Effector memory CD4-positive, alpha-beta T cell (primary cell): Measurements from ENCODE around the gene ATP13A1.

ENCODE experiments used
- DNase-seq, 3 donors: peaks; one replicate each; pipeline ENCODE4 v3.0.0-alpha.2; 2020
- H3K27ac ChIP-seq: 2 replicates; pipeline ENCODE4 v1.7.0; 2013; ENCODE audit warnings: mild to moderate bottlenecking, low read length, moderate library complexity; ENCODE audit not compliant: insufficient read depth, poor library complexity, severe bottlenecking
- H3K27me3 ChIP-seq: replicated peaks from 2 replicates; pipeline ENCODE4 v1.7.0; 2013; ENCODE audit warnings: mild to moderate bottlenecking, low read length; ENCODE audit not compliant: insufficient read depth, control insufficient read depth, poor library complexity, severe bottlenecking
- H3K36me3 ChIP-seq: 2 replicates; pipeline ENCODE4 v1.7.0; 2013; ENCODE audit warnings: mild to moderate bottlenecking, low read length, moderate library complexity; ENCODE audit not compliant: control insufficient read depth, insufficient read depth
- H3K4me1 ChIP-seq: 2 replicates; pipeline ENCODE4 v1.7.0; 2013; ENCODE audit warnings: low read length, mild to moderate bottlenecking; ENCODE audit not compliant: control insufficient read depth, insufficient read depth, poor library complexity, severe bottlenecking
- H3K4me3 ChIP-seq: 2 replicates; pipeline ENCODE4 v1.7.0; 2013; ENCODE audit warnings: low read length, low read depth, mild to moderate bottlenecking; ENCODE audit not compliant: insufficient read depth, poor library complexity, severe bottlenecking
- H3K9me3 ChIP-seq: 2 replicates; pipeline ENCODE4 v1.7.0; 2013; ENCODE audit warnings: mild to moderate bottlenecking, low read length, moderate library complexity; ENCODE audit not compliant: control insufficient read depth

The ATP13A1 gene

GRCh38 chr19:19633711-19634515 is 29.6 kb downstream of the ATP13A1 start:
- H3K27ac ChIP-seq = no peak overlapping the region
- H3K4me1 ChIP-seq = peaks cover 9% of the 10 kb centered on the region
- H3K27me3 ChIP-seq = no peaks in the 10 kb centered on the region
- no peak for DNase-seq
- H3K4me3 ChIP-seq = no peak overlapping the region
- no peaks in the 10 kb centered on the region for H3K9me3 ChIP-seq
- H3K36me3 ChIP-seq = peaks cover 63% of the 10 kb centered on the region

DNA sequence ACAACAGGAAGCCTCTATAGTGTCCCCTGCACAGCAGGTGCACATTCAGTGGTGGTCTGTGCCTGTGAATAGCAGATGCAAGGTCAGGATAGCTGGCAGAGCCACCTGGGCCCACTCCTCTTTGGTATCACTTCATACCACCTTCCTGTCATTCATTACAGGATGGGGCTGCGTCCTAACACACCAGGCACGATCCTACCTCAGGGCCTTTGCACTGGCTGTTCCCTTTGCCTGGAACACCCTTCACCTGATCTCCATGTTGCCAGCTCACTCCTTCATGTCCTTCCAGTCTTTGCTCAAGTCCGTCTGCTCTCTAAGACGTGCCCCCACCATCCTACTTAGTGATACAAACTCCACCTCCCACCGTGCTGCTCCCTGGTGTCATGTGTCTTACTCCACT is 30.8 kb downstream of the ATP13A1 start:
- Histone ChIP-seq H3K36me3 (peaks cover 54% of the 10 kb centered on the region), H3K4me1 (peaks cover 13% of the 10 kb centered on the region), H3K4me3 (no peak overlapping the region), H3K27ac (no peak overlapping the region), H3K27me3 (no peaks in the 10 kb centered on the region), H3K9me3 (no peaks in the 10 kb centered on the region)
- DNase-seq = no peak

DNA sequence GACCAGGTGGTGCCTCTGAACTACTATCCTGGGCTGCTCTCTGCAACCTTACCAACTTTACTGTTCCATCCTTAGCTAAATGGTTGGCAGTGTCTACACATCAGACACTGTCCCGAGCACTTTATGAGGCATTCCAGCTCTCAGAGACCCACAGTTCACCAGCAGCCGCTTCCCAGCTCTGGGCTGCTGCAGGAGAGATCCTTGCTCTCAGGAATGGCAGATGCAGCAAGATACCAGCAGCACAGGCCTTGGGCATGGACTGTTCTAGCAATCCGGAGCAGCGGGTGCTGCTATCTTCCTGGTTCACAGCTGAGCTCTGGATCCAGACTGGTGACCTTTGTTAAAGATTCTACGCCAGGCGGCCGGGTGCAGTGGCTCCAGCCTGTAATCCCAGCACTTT is 32.1 kb downstream of the ATP13A1 start:
- peaks cover 26% of the 10 kb centered on the region for H3K4me1 ChIP-seq
- H3K9me3 ChIP-seq = no peaks in the 10 kb centered on the region
- H3K36me3 ChIP-seq = peaks cover 42% of the 10 kb centered on the region
- no peak overlapping the region for H3K27ac ChIP-seq
- H3K4me3 ChIP-seq = no peak overlapping the region
- no peaks in the 10 kb centered on the region for H3K27me3 ChIP-seq
- no peak for DNase-seq

DNA sequence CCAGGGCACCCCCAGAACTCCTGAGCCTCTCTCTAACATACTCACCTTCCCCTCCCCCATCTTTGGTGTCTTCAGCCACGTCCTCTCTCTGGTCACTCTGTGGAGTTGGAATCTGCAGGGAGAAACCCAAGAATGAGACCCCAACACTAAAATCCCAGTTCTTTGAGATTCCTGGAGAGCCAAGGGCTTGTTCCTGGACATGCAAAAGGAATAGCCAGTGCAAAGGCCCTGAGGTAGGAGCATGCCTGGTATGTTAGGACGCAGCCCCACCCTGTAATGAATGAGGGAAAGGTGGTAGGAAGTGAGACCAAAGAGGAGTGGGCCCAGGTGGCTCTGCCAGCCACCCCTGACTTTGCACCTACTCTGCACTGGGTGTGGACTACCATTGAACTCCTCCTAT is 33.0 kb downstream of the ATP13A1 start:
- DNase-seq = no peak
- Histone ChIP-seq H3K27ac (no peak overlapping the region), H3K9me3 (no peaks in the 10 kb centered on the region), H3K36me3 (peaks cover 38% of the 10 kb centered on the region), H3K4me1 (peaks cover 30% of the 10 kb centered on the region), H3K4me3 (no peak overlapping the region), H3K27me3 (no peaks in the 10 kb centered on the region)

- DNase-seq = no peak
- no peak overlapping the region for H3K4me3 ChIP-seq
- H3K27me3 ChIP-seq = no peaks in the 10 kb centered on the region
- peaks cover 34% of the 10 kb centered on the region for H3K36me3 ChIP-seq
- peaks cover 26% of the 10 kb centered on the region for H3K4me1 ChIP-seq
- H3K27ac ChIP-seq = no peak overlapping the region
- no peaks in the 10 kb centered on the region for H3K9me3 ChIP-seq
These were observed 33.4 kb downstream of the ATP13A1 start for GRCh38 chr19:19630062-19630414.

- Histone ChIP-seq H3K27ac (peak overlapping the region; percentile 83), H3K4me1 (peaks cover 22% of the 10 kb centered on the region), H3K4me3 (peak overlapping the region; percentile 39), H3K27me3 (no peaks in the 10 kb centered on the region), H3K9me3 (no peaks in the 10 kb centered on the region), H3K36me3 (peaks cover 26% of the 10 kb centered on the region)
- peak; percentile 16 to 39 (median 29) for DNase-seq
These were observed 34.9 kb downstream of the ATP13A1 start for GRCh38 chr19:19628501-19629134.

DNA sequence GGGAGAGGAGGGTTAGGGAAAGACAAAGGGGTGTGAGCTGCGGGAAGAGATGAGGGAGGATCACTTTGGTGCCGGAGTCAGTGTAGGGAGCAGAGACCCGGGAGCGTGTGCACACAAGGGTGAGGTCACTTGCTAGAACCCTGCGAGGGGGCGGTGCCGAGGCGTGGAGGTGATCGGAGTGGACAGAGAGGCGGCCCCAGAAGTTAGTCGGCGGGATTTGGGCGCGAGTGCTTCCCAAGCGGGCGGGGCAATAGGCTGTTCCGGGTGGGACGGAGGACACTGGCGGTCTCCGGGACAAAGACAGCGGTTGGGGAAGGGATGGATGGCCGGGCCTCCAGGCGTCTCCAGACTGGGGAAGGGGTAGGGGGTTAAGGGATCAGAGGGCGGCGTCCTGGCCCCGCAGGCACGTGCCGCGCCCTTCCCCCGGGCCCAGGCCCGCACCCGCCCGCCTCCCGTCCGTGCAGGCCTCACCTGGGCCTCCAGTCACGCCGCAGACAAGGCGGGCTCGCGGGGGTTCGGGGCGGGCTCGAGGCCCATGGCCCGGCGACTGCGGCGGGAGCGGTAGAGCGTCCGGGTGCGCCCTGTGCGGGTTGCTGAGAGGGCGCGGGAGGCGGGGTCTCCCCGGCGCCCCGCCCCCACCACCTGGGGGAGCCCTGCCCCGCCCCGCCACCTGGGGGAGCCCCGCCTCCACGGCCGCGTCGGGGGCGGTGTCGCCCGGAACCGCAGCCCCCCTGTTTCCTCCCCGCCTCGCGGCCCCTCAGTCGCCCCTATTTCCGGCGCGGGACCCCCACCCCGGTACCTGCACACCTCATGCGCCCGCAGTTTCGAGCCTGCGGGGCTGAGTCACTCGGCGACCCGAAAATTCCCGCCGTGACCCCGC is 35.6 kb downstream of the ATP13A1 start, which contains the start of gene LPAR2:
Gene LPAR2, minus strand, starts transcription at position 600 of the 880 bp plus-strand sequence. CDS start 945 bp downstream, outside the sequence.
- H3K4me3 ChIP-seq = peak within 1 kb of the TSS; percentile 68
- peak; percentile 72 to 82 (median 77) for DNase-seq
- H3K4me1 ChIP-seq = peaks cover 22% of the 10 kb centered on the region
- H3K9me3 ChIP-seq = no peaks in the 10 kb centered on the region
- H3K36me3 ChIP-seq = peaks cover 23% of the 10 kb centered on the region
- peak within 1 kb of the TSS; percentile 83 for H3K27ac ChIP-seq
- H3K27me3 ChIP-seq = no peaks in the 10 kb centered on the region

DNA sequence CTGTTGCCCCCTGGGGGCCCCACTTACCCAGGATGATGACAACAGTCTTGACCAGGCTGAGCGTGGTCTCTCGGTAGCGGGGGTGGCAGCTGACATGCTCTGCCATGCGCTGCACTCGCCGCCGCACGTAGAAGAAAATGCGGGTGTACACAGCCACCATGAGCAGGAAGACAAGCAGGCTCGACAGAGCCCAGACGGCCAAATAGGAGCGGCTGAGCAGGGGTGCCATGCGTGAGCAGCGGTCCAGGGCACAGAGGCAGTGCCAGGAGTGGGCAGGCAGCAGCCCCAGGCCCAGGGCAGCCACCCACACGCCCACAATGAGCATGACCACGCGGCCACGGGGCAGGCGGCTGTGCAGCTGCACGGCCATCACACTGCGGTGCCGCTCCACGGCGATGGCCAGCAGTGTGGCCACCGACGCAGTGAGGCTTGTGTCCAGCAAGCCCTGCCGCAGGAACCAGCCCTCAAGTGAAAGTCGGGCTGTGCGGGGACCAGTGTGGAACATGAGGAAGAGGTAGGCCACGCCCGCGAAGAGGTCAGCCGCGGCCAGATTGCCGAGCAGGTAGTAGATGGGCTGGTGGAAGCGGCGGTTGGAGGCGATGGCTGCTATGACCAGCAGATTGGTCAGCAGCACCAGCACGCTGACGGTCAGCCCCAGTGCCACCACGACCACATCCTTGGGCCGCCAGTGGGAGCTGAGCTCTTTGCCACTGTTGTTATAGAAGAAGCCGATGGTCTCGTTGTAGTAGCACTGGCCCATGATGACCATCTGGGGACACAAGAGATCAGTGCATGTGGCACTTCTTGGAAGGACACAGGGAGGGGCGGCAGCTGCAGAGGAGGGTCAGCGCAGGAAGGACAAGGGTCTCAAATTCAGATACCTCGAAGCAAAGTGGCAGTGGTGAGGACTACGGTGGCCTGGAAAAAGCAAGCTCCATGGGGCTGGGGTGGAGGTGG is 36.7 kb downstream of the ATP13A1 start:
- Histone ChIP-seq H3K9me3 (no peaks in the 10 kb centered on the region), H3K36me3 (peaks cover 16% of the 10 kb centered on the region), H3K4me3 (peak overlapping the region; percentile 68), H3K27me3 (no peaks in the 10 kb centered on the region), H3K27ac (peak overlapping the region; percentile 83), H3K4me1 (peaks cover 22% of the 10 kb centered on the region)
- DNase-seq = no peak

DNA sequence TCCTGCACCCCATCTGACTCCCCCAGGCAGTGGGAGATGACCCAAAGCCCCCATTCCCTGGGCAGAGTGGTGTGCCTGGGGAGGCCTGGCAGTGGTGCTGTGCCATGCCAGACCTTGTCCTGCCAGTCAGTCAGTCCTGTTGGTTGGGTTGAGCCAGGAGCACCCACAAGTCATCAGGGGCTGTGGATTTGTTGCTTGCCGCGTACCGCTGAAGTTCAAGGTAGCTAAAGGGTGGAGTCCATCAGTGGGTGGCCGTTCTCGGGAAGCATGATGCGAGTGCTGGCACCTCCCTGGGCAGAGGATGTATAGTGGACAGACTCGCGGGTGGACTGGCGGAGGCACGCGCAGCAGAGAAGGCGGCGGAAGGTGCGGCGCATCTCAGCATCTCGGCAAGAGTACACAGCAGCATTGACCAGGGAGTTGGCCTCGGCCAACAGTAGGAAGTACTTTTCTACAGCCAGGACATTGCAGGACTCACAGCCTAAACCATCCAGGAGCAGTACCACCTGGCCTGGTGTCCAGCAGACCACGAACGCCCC is 39.4 kb downstream of the ATP13A1 start:
- H3K4me3 ChIP-seq = no peak overlapping the region
- no peak for DNase-seq

More for the DNA sequence above, 39.4 kb downstream of the ATP13A1 start:
- no peaks in the 10 kb centered on the region for H3K27me3 ChIP-seq
- H3K4me1 ChIP-seq = peaks cover 25% of the 10 kb centered on the region
- H3K36me3 ChIP-seq = peaks cover 11% of the 10 kb centered on the region
- no peak overlapping the region for H3K27ac ChIP-seq
- H3K9me3 ChIP-seq = no peaks in the 10 kb centered on the region
